Activated CD8-positive, alpha-beta memory T cell treated with anti-CD3 and anti-CD28 coated beads, Interleukin-2, amount 50 U/mL, for 48 hours (primary cell): Measurements from ENCODE around the gene COG4.

Source experiments
- DNase-seq: peaks from one replicate; pipeline ENCODE4 v3.0.0-alpha.2; 2020

COG4 gene

DNA sequence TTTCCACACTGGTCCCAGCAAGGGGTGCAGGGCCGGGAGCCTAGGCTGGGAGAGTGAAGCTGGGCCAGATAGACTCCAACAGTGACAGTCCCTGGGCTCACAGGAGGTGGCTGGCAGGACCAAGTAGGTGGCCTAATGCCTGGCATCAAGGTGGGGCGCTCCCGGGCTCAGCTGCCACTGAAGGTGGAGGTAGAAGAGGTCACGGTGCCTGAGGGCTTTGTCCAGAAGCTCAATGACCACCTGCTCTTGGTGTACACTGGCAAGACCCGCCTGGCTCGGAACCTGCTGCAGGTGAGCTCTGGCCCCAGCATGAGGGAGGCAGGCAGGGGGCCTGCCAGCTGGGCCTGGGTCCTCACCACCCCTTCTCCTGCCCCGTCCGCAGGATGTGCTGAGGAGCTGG, 45.2 kb downstream of the COG4 start:
- DNase-seq = no peak

GRCh38 chr16:70476272-70477020, 46.9 kb downstream of the COG4 start:
- DNase-seq = peak; percentile 73

- DNase-seq = no peak
These were observed 48.1 kb downstream of the COG4 start for GRCh38 chr16:70475054-70475871.

DNA sequence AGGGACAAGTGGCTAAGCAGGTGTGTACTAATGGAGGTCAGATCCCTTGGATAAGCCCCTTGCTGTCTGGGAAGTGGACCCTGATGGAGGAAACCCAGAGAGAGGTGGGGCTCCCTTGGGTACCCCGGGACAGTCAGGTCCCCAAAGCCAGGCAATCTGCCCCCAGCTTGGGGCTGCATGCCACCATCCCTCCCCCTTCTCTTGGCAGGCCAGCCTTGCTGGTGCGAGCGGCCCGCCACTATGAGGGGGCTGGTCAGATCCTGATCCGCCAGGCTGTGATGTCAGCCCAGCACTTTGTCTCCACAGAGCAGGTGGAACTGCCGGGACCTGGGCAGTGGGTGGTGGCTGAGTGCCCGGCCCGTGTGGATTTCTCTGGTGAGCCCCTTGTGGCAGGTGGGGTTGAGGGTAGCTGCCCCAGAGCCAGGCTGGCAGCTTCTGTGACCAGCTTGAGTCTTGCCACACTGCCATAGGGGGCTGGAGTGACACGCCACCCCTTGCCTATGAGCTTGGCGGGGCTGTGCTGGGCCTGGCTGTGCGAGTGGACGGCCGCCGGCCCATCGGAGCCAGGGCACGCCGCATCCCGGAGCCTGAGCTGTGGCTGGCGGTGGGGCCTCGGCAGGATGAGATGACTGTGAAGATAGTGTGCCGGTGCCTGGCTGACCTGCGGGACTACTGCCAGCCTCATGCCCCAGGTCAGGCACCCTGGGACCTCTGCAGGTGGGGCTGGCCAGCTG, 48.9 kb downstream of the COG4 start:
- DNase-seq = no peak

DNA sequence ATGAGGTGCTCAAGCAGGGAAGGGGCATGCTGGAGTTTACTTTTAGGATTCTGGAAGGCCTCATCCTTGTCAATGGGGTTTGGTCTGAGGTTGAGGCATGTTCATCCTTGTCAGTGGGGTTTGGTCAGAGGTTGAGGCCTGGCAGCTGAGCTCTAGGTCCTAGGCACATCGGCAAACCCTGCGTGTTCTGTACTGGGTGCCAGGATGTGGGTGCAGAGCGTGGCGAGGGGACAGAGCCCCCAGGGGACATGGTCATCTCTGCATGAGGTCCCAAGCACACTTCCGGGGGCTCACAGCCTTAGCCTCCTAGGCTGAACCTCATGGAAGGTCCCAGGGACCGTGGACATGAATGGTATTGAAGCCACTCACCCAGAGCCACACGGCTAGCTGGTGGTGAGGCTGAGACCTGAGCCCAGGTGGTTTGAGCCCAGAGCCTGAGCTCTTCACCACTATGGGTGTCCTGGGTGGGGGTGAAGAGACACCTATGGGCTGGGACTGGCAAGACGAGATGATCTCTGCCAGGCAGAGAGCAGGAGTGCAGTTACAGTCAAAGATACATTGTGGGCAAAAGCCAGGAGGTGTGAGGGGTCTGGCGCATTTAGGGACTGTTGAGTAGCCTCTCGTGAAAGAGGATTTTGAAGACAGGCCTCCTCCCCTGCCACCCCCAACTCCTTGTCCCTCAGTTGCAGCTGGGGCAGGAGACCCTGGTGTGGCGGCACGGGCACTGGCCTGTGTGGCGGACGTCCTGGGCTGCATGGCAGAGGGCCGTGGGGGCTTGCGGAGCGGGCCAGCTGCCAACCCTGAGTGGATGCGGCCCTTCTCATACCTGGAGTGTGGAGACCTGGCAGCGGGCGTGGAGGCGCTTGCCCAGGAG, 49.7 kb downstream of the COG4 start:
- no peak for DNase-seq

DNA sequence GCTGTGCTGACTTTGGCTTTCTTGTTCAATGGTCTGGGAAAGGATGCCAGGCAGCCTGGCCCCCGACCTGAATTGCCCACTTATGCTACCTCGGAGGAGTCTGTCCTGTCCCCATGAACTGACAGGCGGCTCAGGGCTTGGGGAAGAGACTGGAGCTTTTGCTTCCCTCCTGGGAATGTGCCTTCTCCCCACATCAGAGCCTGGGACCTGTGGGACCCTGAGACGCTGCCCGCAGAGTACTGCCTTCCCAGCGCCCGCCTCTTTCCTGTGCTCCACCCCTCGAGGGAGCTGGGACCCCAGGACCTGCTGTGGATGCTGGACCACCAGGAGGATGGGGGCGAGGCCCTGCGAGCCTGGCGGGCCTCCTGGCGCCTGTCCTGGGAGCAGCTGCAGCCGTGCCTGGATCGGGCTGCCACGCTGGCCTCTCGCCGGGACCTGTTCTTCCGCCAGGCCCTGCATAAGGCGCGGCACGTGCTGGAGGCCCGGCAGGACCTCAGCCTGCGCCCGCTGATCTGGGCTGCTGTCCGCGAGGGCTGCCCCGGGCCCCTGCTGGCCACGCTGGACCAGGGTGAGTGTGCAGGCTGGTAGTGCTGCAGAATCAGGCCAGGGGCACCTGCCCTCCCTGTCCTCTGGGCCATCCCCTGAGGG, 50.4 kb downstream of the COG4 start:
- no peak for DNase-seq

- no peak for DNase-seq
These were observed 52.4 kb downstream of the COG4 start for GRCh38 chr16:70470927-70471341.

- no peak for DNase-seq
These were observed 53.0 kb downstream of the COG4 start for GRCh38 chr16:70470141-70470926.

DNA sequence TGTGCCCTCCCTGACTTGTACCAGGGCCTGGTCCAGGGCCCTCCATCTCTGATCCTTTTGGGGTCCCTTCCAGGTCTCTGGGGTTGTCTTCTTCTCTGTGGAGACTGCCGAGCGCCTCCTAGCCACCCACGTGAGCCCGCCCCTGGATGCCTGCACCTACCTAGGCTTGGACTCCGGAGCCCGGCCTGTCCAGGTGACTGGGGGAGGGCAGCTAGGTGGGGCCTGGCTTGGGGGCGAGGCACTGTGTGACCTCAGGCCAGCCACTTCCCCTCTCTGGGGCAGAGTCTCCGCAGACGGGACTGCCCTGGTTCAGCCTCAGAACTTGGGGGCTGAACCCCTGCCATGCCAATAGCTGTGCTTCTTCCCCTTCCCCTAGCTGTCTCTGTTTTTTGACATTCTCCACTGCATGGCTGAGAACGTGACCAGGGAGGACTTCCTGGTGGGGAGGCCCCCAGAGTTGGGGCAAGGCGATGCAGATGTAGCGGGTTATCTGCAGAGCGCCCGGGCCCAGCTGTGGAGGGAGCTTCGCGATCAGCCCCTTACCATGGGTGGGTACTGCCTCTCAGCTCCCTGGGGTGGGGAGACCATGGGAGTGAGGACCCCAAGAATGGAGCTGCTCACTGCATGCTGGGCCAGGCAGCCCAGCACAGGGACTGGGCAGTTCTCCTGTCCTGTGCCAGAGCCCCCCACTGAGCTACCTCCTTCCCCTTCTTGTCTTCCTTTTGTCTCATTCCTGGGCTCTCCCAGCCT, 54.4 kb downstream of the COG4 start:
- DNase-seq = no peak

DNA sequence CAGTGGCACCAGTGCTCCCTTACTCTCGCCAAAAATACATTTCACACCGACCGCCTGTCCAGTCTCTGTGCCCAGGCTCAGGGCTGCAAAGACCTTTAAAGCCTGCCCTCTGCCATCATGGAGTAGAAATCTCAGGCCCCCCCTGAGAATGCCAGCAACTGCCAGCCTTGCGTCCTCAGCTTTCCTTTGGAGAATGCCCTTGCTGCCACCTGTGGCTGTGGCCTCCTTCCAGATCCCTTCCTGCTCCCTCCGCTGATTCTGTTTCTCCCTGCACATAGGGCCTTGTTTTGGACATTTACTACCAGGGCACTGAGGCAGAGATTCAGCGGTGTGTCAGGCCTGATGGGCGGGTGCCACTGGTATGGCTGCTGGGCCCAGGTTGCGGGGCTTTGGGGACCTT, 55.7 kb downstream of the COG4 start:
- no peak for DNase-seq

GRCh38 chr16:70467113-70467512, 56.2 kb downstream of the COG4 start:
- no peak for DNase-seq

GRCh38 chr16:70466805-70467076, 56.6 kb downstream of the COG4 start:
- DNase-seq = no peak

GRCh38 chr16:70465999-70466804, 57.2 kb downstream of the COG4 start:
- DNase-seq = no peak

DNA sequence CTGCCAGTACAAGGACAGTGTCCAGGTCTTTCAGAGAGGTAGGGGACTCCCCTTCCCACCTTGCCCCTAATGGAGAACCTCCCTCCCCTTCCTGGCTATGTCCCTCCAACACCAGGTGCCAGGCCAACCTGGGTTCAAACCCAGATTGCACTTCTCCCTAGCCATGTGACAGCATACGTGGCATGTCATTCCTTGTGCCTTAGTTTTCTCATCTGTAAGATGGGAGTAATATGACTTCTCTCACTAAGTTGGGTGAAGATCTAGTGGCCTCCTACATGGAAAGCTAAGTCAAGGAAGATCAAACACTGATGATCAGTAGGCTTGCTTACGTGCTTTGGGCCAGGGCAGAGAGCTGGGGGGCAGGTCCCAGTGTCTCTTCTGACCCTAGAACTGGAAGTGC, 60.1 kb downstream of the COG4 start:
- DNase-seq = no peak

DNA sequence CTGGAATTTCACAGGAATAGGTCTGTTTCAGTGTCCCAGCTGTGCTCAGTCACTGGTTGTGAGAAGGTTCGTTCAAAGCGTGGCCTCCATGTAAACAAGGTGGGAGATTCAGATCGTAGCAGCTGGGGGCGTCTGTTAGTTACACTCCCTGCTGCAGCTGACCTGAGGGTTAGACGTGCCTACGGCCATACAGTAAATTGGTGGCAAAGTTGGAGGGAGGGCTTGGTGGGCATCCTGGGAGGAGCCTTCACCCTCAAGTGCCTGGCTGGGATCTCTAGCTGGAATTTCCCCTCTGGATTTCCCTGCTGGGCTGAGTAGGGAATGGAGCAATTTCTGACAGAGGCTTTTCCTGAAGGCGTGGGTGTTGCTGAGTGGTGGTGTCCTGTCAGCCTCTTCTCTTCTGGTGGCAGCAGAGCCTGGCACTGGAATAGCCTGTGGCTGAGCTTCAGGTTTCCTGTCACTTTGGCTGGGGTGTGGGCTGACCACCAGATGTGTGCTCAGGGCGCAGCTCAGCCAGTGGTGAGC, 62.6 kb downstream of the COG4 start:
- no peak for DNase-seq

DNA sequence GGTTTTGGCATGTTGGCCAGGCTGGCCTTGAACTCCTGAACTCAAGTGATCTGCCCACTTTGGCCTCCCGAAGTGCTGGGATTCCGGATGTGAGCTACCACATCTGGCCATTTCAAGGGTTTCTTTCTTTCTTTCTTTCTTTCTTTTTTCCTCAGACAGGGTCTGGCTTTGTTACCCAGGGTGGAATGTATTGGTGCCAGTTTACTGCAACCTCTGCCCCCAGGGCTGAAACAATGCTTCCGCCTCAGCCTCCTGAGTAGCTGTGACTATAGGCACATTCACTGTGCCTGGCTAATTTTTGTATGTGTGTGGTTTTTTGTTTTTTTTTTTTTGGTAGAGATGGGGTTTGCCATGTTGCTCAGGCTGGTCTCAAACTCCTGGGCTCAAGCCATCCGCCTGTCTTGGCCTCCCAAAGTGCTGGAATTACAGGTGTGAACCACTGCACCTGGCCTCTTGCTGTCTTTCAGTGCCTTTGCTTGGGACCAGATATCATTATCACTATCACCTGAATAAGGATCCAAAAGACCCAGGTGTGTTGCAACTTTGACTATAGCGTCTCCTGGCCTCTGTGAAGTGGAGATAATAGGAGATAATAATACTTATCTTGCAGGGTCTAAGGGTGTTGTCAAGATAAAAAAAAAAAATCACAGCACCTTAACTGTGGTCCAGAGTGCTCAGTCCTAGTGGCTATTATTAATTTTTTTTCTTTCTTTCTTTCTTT, 65.7 kb downstream of the COG4 start:
- no peak for DNase-seq

- no peak for DNase-seq
These were observed 67.4 kb downstream of the COG4 start for GRCh38 chr16:70455910-70456309.

- peak; percentile 89 for DNase-seq
These were observed 68.9 kb downstream of the COG4 start, which contains the start of gene FCSK for GRCh38 chr16:70454222-70455034. Gene FCSK (plus strand): TSS chr16:70454595. CDS start chr16:70463191, 8,596 bp downstream.
